Karpas-422 (cell line): ENCODE results near the gene CCDC198. TPM values are rescaled to one million over a fixed set of nuclear protein-coding genes. Genes with fewer than 3 reads are reported as not detected.

ENCODE experiments used
- DNase-seq: peaks from one replicate; pipeline ENCODE4 v3.0.0-alpha.2; 2015
- H2AFZ ChIP-seq: fragments of 200-600 bp; sonication (generic); 2 replicates; pipeline ENCODE4 v1.6.1; 2014; ENCODE audit warnings: antibody characterized with exemption, low read length, mixed read lengths
- H3K27ac ChIP-seq: fragments of 200-600 bp; sonication (generic); 2 replicates; pipeline ENCODE4 v1.5.1; 2014; ENCODE audit warnings: mild to moderate bottlenecking, low read length, moderate library complexity
- H3K27me3 ChIP-seq: fragments of 200-600 bp; sonication (generic); 2 replicates; pipeline ENCODE4 v1.6.1; 2014; ENCODE audit warnings: low read length, mixed read lengths
- H3K36me3 ChIP-seq: fragments of 200-600 bp; sonication (generic); 2 replicates; pipeline ENCODE4 v1.6.1; 2014; ENCODE audit warnings: low read length, mixed read lengths; ENCODE audit not compliant: insufficient read depth
- H3K4me1 ChIP-seq: fragments of 200-600 bp; sonication (generic); 2 replicates; pipeline ENCODE4 v1.6.1; 2014; ENCODE audit warnings: mild to moderate bottlenecking, low read length, mixed read lengths
- H3K4me2 ChIP-seq: fragments of 200-600 bp; sonication (generic); 2 replicates; pipeline ENCODE4 v1.6.1; 2014; ENCODE audit warnings: low read length, low read depth, mild to moderate bottlenecking; ENCODE audit not compliant: poor library complexity, severe bottlenecking
- H3K4me3 ChIP-seq: fragments of 200-600 bp; sonication (generic); 2 replicates; pipeline ENCODE4 v1.5.1; 2014; ENCODE audit warnings: mild to moderate bottlenecking, antibody characterized with exemption, low read length, mixed read lengths
- H3K79me2 ChIP-seq: fragments of 200-600 bp; sonication (generic); 2 replicates; pipeline ENCODE4 v1.6.1; 2014; ENCODE audit warnings: mild to moderate bottlenecking, low read length, mixed read lengths
- H3K9ac ChIP-seq: fragments of 200-600 bp; sonication (generic); 2 replicates; pipeline ENCODE4 v1.6.0; 2014; ENCODE audit warnings: low read length
- H3K9me2 ChIP-seq: fragments of 200-600 bp; sonication (generic), shearing (Covaris generic); replicated peaks from 2 replicates; pipeline ENCODE4 v1.6.0; 2014; ENCODE audit warnings: mild to moderate bottlenecking, low read length, moderate library complexity; ENCODE audit not compliant: insufficient read depth
- H3K9me3 ChIP-seq: fragments of 300-700, 200-600 bp; sonication (generic); 2 replicates; pipeline ENCODE4 v1.6.1; 2014; ENCODE audit warnings: low read length, mixed read lengths
- H4K20me1 ChIP-seq: fragments of 200-600 bp; sonication (generic); 2 replicates; pipeline ENCODE4 v1.6.1; 2014; ENCODE audit warnings: mild to moderate bottlenecking, antibody characterized with exemption, low read length, low read depth; ENCODE audit not compliant: insufficient read depth
- total RNA-seq: library from RNA; depleted of rRNA; stranded (reverse); fragments of >200 nt; shearing (Covaris generic); gene quantifications from 2 replicates; pipeline ENCODE4 v1.2.3, GENCODE V29; 2014; ENCODE audit warnings: low replicate concordance; rRNA removed

Gene CCDC198
- not detected in 2 replicates for total RNA-seq

GRCh38 chr14:57493467-57494181, at the start of gene CCDC198:
Gene CCDC198 (minus strand): TSS chr14:57493857. CDS start chr14:57493715, 142 bp downstream.
- Histone ChIP-seq H3K4me2 (no peak within 1 kb of the TSS), H3K9me3 (no peaks in the 10 kb centered on the region), H3K9me2 (no peaks in the 10 kb centered on the region), H3K27me3 (no peaks in the 10 kb centered on the region), H3K36me3 (no peaks in the 10 kb centered on the region), H4K20me1 (no peaks in the 10 kb centered on the region), H3K4me1 (no peaks in the 10 kb centered on the region), H3K4me3 (no peak within 1 kb of the TSS), H3K9ac (no peak within 1 kb of the TSS), H3K79me2 (no peaks in the 10 kb centered on the region), H2AFZ (no peak within 1 kb of the TSS), H3K27ac (no peak within 1 kb of the TSS)
- DNase-seq = no peak

- H3K9me2 ChIP-seq = no peaks in the 10 kb centered on the region
- no peak overlapping the region for H2AFZ ChIP-seq
- H3K4me2 ChIP-seq = no peak overlapping the region
- H3K4me1 ChIP-seq = no peaks in the 10 kb centered on the region
- no peak overlapping the region for H3K27ac ChIP-seq
- no peak overlapping the region for H3K4me3 ChIP-seq
- DNase-seq = peak; percentile 81
- H3K79me2 ChIP-seq = no peaks in the 10 kb centered on the region
- no peaks in the 10 kb centered on the region for H3K36me3 ChIP-seq
- no peak overlapping the region for H3K9ac ChIP-seq
- H3K9me3 ChIP-seq = no peaks in the 10 kb centered on the region
- no peaks in the 10 kb centered on the region for H4K20me1 ChIP-seq
- peaks cover 3% of the 10 kb centered on the region; the same call in 1 of the 2 replicates for H3K27me3 ChIP-seq
Measured at GRCh38 chr14:57533214-57533613, 39.6 kb upstream of the CCDC198 start.

GRCh38 chr14:57530571-57530970, 36.9 kb upstream of the CCDC198 start:
- no peak overlapping the region for H3K27ac ChIP-seq
- no peaks in the 10 kb centered on the region for H3K9me3 ChIP-seq
- no peaks in the 10 kb centered on the region for H3K36me3 ChIP-seq
- peak; percentile 7 for DNase-seq
- H3K9me2 ChIP-seq = no peaks in the 10 kb centered on the region
- H2AFZ ChIP-seq = no peak overlapping the region
- no peaks in the 10 kb centered on the region for H3K4me1 ChIP-seq
- H3K4me3 ChIP-seq = no peak overlapping the region
- peaks cover 3% of the 10 kb centered on the region; the same call in 1 of the 2 replicates for H3K27me3 ChIP-seq
- H4K20me1 ChIP-seq = no peaks in the 10 kb centered on the region
- H3K79me2 ChIP-seq = no peaks in the 10 kb centered on the region
- no peak overlapping the region for H3K9ac ChIP-seq
- no peak overlapping the region for H3K4me2 ChIP-seq

GRCh38 chr14:57526942-57527341, 33.3 kb upstream of the CCDC198 start:
- Histone ChIP-seq H2AFZ (no peak overlapping the region), H3K79me2 (no peaks in the 10 kb centered on the region), H3K27me3 (peaks cover 3% of the 10 kb centered on the region; the same call in 1 of the 2 replicates), H3K9ac (no peak overlapping the region), H3K9me2 (no peaks in the 10 kb centered on the region), H3K36me3 (no peaks in the 10 kb centered on the region), H3K9me3 (no peaks in the 10 kb centered on the region), H3K4me3 (no peak overlapping the region), H3K4me1 (no peaks in the 10 kb centered on the region), H3K27ac (no peak overlapping the region), H4K20me1 (no peaks in the 10 kb centered on the region), H3K4me2 (no peak overlapping the region)
- peak; percentile 81 for DNase-seq

GRCh38 chr14:57519043-57519442, 25.4 kb upstream of the CCDC198 start:
- no peaks in the 10 kb centered on the region for H3K27me3 ChIP-seq
- H3K9ac ChIP-seq = no peak overlapping the region
- peak; percentile 38 for DNase-seq
- H3K36me3 ChIP-seq = no peaks in the 10 kb centered on the region
- H3K9me3 ChIP-seq = no peaks in the 10 kb centered on the region
- H2AFZ ChIP-seq = no peak overlapping the region
- no peaks in the 10 kb centered on the region for H4K20me1 ChIP-seq
- no peaks in the 10 kb centered on the region for H3K9me2 ChIP-seq
- no peak overlapping the region for H3K4me3 ChIP-seq
- no peak overlapping the region for H3K4me2 ChIP-seq
- H3K4me1 ChIP-seq = no peaks in the 10 kb centered on the region
- H3K27ac ChIP-seq = no peak overlapping the region
- H3K79me2 ChIP-seq = no peaks in the 10 kb centered on the region

GRCh38 chr14:57512220-57512619, 18.6 kb upstream of the CCDC198 start:
- Histone ChIP-seq H3K4me1 (no peaks in the 10 kb centered on the region), H3K27ac (no peak overlapping the region), H4K20me1 (no peaks in the 10 kb centered on the region), H3K36me3 (no peaks in the 10 kb centered on the region), H3K9me2 (no peaks in the 10 kb centered on the region), H3K9me3 (no peaks in the 10 kb centered on the region), H3K79me2 (no peaks in the 10 kb centered on the region), H3K27me3 (no peaks in the 10 kb centered on the region), H3K9ac (no peak overlapping the region), H3K4me2 (no peak overlapping the region), H2AFZ (no peak overlapping the region), H3K4me3 (no peak overlapping the region)
- DNase-seq = no peak

- Histone ChIP-seq H3K4me1 (no peaks in the 10 kb centered on the region), H3K9me2 (no peaks in the 10 kb centered on the region), H3K36me3 (no peaks in the 10 kb centered on the region), H3K9me3 (no peaks in the 10 kb centered on the region), H4K20me1 (no peaks in the 10 kb centered on the region), H3K27me3 (no peaks in the 10 kb centered on the region), H3K9ac (no peak overlapping the region), H3K79me2 (no peaks in the 10 kb centered on the region), H3K4me3 (no peak overlapping the region), H3K4me2 (no peak overlapping the region), H3K27ac (no peak overlapping the region), H2AFZ (no peak overlapping the region)
- no peak for DNase-seq
Measured at GRCh38 chr14:57508756-57509155, 15.1 kb upstream of the CCDC198 start.

GRCh38 chr14:57502586-57503254, 9.1 kb upstream of the CCDC198 start:
- DNase-seq = no peak
- no peak overlapping the region for H2AFZ ChIP-seq
- H3K9me2 ChIP-seq = no peaks in the 10 kb centered on the region
- no peak overlapping the region for H3K4me2 ChIP-seq
- no peak overlapping the region for H3K27ac ChIP-seq
- H3K36me3 ChIP-seq = no peaks in the 10 kb centered on the region
- H3K9me3 ChIP-seq = no peaks in the 10 kb centered on the region
- no peaks in the 10 kb centered on the region for H3K27me3 ChIP-seq
- H3K9ac ChIP-seq = no peak overlapping the region
- H3K4me3 ChIP-seq = no peak overlapping the region
- H3K79me2 ChIP-seq = no peaks in the 10 kb centered on the region
- no peaks in the 10 kb centered on the region for H3K4me1 ChIP-seq
- no peaks in the 10 kb centered on the region for H4K20me1 ChIP-seq
